Measurements from ENCODE around the gene SOX13. TPM values are rescaled to one million over a fixed set of nuclear protein-coding genes. Genes with fewer than 3 reads are reported as not detected.
A peak's percentile ranks its signal among the peaks of the same experiment; 100 is the strongest.

The SOX13 gene
- total RNA-seq, 1 donor from 2014 or later, result 28.6 TPM

GRCh38 chr1:204152310-204153044 lies 79.6 kb downstream of the SOX13 start:
- no peak overlapping the region for H3K27ac ChIP-seq
- H4K20me1 ChIP-seq (ENCODE audit: low read depth), result peaks cover 6% of the 10 kb centered on the region
- H3F3A ChIP-seq (ENCODE audit: low read depth), result peaks cover 13% of the 10 kb centered on the region
- peaks cover 13% of the 10 kb centered on the region for H3K4me1 ChIP-seq
- H3K4me2 ChIP-seq, result peak overlapping the region; percentile 90
- H3K9ac ChIP-seq, result no peak overlapping the region
- peaks cover 45% of the 10 kb centered on the region for H3K27me3 ChIP-seq
- H2AFZ ChIP-seq (replicated peaks), result peak overlapping the region; percentile 89
- no peaks in the 10 kb centered on the region for H3K36me3 ChIP-seq
- DNase-seq (ENCODE audit: low spot score), result no peak
- H3K36me3 Mint-ChIP-seq, result no peaks in the 10 kb centered on the region
- peak overlapping the region; percentile 85 for H3K4me3 Mint-ChIP-seq
- H3K4me1 Mint-ChIP-seq, result peaks cover 22% of the 10 kb centered on the region
- H3K4me3 ChIP-seq, result peak overlapping the region; percentile 86
- H3K9me3 Mint-ChIP-seq, result no peaks in the 10 kb centered on the region
- peaks cover 30% of the 10 kb centered on the region for H3K27me3 Mint-ChIP-seq (ENCODE audit: insufficient read depth, low read depth)
- TF ChIP-seq EZH2 (IDR thresholded peaks at IDR 0.05) (no peak), CTCF (IDR thresholded peaks at IDR 0.05) (no peak), EZH2phosphoT487 (IDR thresholded peaks at IDR 0.05) (no peak)
- H3K27ac Mint-ChIP-seq, result no peak overlapping the region
- H3K79me2 ChIP-seq (ENCODE audit: low read depth), result no peaks in the 10 kb centered on the region
- H3K9me3 ChIP-seq (ENCODE audit: low read depth), result no peaks in the 10 kb centered on the region

- Mint-ChIP-seq H3K27me3 (ENCODE audit: insufficient read depth, low read depth) (peaks cover 26% of the 10 kb centered on the region), H3K36me3 (no peaks in the 10 kb centered on the region), H3K4me3 (no peak overlapping the region), H3K4me1 (peaks cover 19% of the 10 kb centered on the region), H3K27ac (no peak overlapping the region), H3K9me3 (no peaks in the 10 kb centered on the region)
- Histone ChIP-seq H3K27me3 (peaks cover 45% of the 10 kb centered on the region), H3K9ac (no peak overlapping the region), H2AFZ (replicated peaks) (no peak overlapping the region), H3K79me2 (ENCODE audit: low read depth) (no peaks in the 10 kb centered on the region), H3K27ac (no peak overlapping the region), H3K36me3 (no peaks in the 10 kb centered on the region), H3K4me3 (no peak overlapping the region), H4K20me1 (ENCODE audit: low read depth) (peaks cover 6% of the 10 kb centered on the region), H3K4me1 (peaks cover 5% of the 10 kb centered on the region), H3F3A (ENCODE audit: low read depth) (peaks cover 11% of the 10 kb centered on the region), H3K9me3 (ENCODE audit: low read depth) (no peaks in the 10 kb centered on the region), H3K4me2 (no peak overlapping the region)
- no peak for TF ChIP-seq CTCF (IDR thresholded peaks at IDR 0.05)
- TF ChIP-seq EZH2 (IDR thresholded peaks at IDR 0.05), result no peak
- TF ChIP-seq EZH2phosphoT487 (IDR thresholded peaks at IDR 0.05), result no peak
- DNase-seq (ENCODE audit: low spot score), result no peak
Observed at GRCh38 chr1:204153667-204154066, 80.8 kb downstream of the SOX13 start.

- H3F3A ChIP-seq (ENCODE audit: low read depth), result peaks cover 11% of the 10 kb centered on the region
- H3K4me1 Mint-ChIP-seq, result peaks cover 19% of the 10 kb centered on the region
- no peak overlapping the region for H3K27ac Mint-ChIP-seq
- H3K36me3 ChIP-seq, result no peaks in the 10 kb centered on the region
- H3K9me3 Mint-ChIP-seq, result no peaks in the 10 kb centered on the region
- H3K9me3 ChIP-seq (ENCODE audit: low read depth), result no peaks in the 10 kb centered on the region
- peak overlapping the region; percentile 15 for H3K4me3 Mint-ChIP-seq
- DNase-seq (ENCODE audit: low spot score), result no peak
- H3K27me3 ChIP-seq, result peaks cover 45% of the 10 kb centered on the region
- no peak for TF ChIP-seq EZH2 (IDR thresholded peaks at IDR 0.05)
- TF ChIP-seq EZH2phosphoT487 (IDR thresholded peaks at IDR 0.05), result no peak
- TF ChIP-seq CTCF (IDR thresholded peaks at IDR 0.05), result no peak
- no peaks in the 10 kb centered on the region for H3K36me3 Mint-ChIP-seq
- H3K4me2 ChIP-seq, result no peak overlapping the region
- H3K27me3 Mint-ChIP-seq (ENCODE audit: insufficient read depth, low read depth), result peaks cover 20% of the 10 kb centered on the region
- H3K79me2 ChIP-seq (ENCODE audit: low read depth), result no peaks in the 10 kb centered on the region
- peaks cover 5% of the 10 kb centered on the region for H3K4me1 ChIP-seq
- peaks cover 6% of the 10 kb centered on the region for H4K20me1 ChIP-seq (ENCODE audit: low read depth)
- no peak overlapping the region for H3K4me3 ChIP-seq
- H2AFZ ChIP-seq (replicated peaks), result no peak overlapping the region
- H3K27ac ChIP-seq, result no peak overlapping the region
- no peak overlapping the region for H3K9ac ChIP-seq
Observed at GRCh38 chr1:204154568-204155255, 81.8 kb downstream of the SOX13 start.

Measured in neural progenitor cell (in vitro differentiated cells).